ENCODE results near the gene ACSS3.

Gene ACSS3

DNA sequence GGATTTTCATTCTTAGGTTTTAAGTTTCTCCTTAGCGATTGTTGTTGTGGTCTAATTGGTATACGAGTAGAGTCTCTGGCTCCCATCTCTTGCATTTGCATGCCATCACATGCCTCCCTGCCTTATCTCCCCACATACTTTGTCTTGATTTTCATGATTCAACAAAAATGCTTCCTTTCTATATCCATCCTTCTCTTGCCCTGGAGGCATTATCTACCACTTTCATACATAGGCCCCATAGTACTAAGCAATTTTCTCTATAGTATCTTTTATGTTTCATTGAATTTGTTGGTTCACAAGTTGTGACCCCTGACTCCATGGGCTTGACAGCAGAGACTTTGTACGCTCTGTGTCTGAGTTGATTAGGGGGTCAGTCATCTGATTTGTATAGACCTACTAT is 226.1 kb downstream of the ACSS3 start:
- DNase-seq, result no peak
